Measurements from ENCODE around the gene FNDC11.
"Not testable (repeated sequence)": the region's sequence is repeated elsewhere in the genome, so short reads cannot be mapped to it uniquely, and the experiment has no call there.

Gene FNDC11

DNA sequence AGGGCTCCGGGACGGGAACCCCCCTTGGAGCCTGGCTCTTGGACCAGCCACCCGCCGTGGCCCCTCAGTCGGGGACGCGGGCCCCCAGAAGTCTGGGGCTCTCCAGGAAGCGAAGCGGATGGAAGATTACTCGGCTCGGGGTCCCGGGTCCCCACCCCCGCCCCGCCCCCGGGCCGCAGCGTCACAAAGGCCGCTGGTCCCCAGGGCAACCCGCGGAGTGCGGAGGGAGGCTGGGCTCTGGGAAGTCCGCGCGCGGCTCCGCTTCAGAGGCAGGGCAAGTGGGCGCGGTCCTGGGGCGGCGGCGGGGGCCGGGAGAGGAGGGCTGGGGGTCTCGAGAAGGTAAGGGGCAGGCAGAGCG is at the start of gene FNDC11:
FNDC11 (plus strand) TSS at position 227 of the 358 bp plus-strand sequence. CDS start 1,505 bp downstream, outside the sequence.
- FAIRE-seq: no peak

DNA sequence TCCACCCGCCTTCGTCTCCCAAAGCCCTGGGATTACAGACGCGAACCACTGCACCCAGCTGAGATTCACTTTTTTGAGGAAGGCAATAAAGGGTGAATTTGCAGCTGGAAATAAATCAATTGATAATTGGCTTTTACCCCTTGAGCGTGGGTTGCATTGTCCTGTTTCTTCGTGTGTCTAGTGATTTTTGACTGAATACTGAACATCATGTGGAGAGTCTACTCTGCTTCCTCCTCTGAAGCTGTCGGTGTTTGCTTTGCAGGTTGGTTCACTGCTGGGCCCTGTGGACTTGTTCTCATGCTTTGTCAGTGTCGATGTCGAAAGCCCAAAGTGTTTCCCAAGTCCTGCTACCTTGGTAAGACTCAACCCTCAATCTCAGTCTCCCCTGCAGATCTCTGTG is 49.3 kb upstream of the FNDC11 start:
- no peak for FAIRE-seq

- FAIRE-seq: no peak
Measured at GRCh38 chr20:63505281-63505680, 48.7 kb upstream of the FNDC11 start.

GRCh38 chr20:63505723-63506122 is 48.2 kb upstream of the FNDC11 start:
- no peak for FAIRE-seq

DNA sequence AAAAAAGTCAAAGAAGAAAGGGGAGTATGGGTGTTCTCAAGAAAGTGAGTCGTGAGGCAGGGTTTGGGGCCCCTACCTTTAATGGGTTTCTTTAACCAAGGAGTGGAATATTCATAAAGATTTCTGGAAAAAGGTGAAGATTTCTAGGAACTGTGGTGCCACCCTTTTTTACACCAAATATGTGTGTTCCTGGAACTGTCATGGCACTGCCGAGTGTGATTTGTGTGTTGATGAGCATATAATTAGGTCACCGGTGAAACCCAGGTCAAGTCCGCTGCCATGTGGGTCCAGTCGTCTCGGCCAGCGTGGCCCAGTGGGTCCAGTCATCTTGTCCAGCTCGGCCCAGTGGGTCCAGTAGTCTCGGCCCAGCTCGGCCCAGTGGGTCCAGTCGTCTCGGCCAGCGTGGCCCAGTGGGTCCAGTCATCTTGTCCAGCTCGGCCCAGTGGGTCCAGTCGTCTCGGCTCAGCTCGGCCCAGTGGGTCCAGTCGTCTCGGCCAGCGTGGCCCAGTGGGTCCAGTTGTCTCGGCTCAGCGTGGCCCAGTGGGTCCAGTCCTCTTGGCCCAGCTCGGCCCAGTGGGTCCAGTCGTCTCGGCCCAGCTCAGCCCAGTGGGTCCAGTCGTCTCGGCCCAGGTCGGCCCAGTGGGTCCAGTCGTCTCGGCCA is 46.7 kb upstream of the FNDC11 start:
- no peak for FAIRE-seq

- no peak for FAIRE-seq
Measured at GRCh38 chr20:63508072-63508768, 45.7 kb upstream of the FNDC11 start.

DNA sequence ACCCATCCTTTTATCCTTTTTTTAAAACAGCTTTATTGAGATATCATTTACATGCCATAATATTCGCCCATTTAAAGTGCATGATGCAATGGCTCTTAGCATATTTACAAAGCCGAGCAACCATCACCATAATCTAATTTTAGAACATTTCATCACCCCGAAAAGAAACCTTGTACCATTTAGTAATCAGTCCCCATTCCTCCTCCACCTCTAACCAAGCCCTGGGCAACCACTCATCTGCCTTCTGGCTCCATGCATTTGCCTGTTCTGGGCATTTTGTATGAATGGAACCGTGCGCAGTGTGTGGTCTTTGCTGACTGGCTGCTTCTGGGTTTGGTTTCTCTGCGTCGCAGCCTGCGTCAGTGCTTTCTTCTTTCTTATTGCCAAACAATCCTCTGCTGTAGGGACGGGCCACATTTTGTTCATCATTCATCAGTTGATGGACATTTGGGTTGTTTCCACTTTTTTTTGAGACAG is 44.8 kb upstream of the FNDC11 start:
- no peak for FAIRE-seq

GRCh38 chr20:63513207-63513606 is 40.8 kb upstream of the FNDC11 start:
- FAIRE-seq: no peak

- not testable (repeated sequence) for FAIRE-seq
Measured at GRCh38 chr20:63514520-63514919, 39.4 kb upstream of the FNDC11 start.

- no peak for FAIRE-seq
Measured at GRCh38 chr20:63517376-63518309, 36.3 kb upstream of the FNDC11 start.

GRCh38 chr20:63518351-63518861 is 35.6 kb upstream of the FNDC11 start:
- no peak for FAIRE-seq

GRCh38 chr20:63518946-63519667 is 34.9 kb upstream of the FNDC11 start:
- FAIRE-seq: no peak

DNA sequence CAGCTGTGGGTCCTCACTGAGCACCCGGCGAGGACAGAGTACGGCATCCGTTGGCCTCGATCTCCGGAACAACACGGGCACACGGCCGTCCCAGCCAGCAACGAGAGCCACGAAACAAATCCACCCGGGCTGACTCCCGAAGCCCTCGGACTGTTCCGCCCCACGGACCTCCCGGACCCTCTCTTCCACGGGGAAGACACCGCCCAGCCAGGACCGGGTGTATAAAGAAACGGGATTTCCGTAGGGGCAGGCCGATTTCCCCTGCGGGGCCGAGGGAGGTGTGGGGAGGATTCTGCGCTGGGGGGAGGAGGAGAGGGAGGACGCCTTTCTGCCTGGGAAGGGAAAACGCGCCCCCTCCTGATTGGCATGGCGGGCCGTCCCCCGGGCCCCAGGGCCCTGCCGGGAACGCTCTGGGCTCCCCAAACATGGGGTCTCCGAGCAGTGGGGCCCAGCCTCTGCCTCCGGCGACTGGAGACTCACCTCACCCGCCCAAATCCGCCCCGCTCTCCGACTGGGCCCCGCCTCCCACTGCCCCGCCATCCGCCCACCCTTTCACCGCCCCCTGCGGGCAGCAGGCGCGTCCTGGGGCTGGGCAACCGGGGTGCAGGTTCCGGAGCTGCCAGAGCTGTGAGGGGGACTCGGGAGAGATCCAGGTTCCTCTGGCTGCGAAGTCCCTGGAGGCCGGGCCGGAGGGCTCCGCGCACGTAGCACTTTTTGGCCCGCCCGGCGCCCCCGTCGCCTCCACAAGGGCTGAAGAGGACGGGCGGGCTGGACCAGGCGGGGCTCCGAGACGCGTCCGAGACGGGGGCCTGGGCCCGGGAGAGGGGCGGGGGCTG is 34.1 kb upstream of the FNDC11 start:
- no peak for FAIRE-seq

DNA sequence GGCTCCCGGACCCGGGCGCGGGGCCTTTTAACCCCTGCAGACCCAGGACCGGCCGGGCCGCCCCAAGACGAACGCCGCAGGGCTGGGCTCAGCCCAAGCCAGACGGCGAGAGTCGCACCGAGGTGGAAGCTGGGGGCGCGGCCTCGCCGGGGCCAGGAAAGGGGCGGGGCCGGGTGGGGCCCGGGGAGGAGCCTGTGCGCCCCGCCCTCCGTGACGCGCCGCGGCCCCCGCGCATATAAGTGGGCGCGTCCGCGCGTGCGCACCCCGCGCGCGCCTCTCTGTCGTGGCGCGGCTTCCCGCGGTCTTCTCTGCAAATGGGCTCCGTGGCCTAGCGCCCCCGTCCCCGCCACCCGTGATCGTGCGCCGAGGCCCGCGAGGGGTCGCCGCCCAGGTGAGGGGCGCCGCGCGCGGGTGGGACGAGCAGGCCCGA is 33.4 kb upstream of the FNDC11 start, which contains the start of gene PPDPF:
PPDPF (plus strand) TSS at position 262 of the 430 bp plus-strand sequence. CDS start 544 bp downstream, outside the sequence.
- FAIRE-seq: no peak

DNA sequence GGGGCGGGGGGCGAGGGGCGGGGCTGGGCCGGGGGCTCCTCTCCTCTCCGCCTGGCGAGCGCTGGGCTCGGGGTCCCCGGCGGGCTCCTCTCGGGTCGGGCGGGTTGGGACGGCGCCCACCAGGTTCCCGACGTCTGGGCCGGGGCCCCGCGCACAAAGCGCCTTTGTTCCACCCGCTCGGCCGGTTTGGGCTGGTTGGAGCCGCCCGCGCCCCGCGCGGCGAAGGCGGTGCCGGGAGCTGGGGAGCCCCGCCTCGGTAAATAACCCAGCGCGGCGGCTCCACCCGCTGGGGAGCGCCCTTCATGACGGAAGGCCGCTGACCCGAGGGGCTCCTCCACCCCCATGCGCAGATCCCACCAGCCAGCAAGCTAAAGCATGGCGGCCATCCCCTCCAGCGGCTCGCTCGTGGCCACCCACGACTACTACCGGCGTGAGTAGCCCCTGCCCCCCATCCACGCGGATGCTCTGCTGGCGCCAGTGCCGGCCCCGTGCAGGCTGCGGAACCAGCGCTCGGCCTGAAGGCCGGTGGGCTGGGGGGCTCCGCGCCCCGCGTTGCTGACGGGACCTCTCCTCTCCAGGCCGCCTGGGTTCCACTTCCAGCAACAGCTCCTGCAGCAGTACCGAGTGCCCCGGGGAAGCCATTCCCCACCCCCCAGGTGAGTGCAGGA is 32.9 kb upstream of the FNDC11 start:
- no peak for FAIRE-seq

- no peak for FAIRE-seq
Measured at GRCh38 chr20:63521602-63522001, 32.4 kb upstream of the FNDC11 start.

- FAIRE-seq: no peak
Measured at GRCh38 chr20:63522091-63522868, 31.7 kb upstream of the FNDC11 start.

DNA sequence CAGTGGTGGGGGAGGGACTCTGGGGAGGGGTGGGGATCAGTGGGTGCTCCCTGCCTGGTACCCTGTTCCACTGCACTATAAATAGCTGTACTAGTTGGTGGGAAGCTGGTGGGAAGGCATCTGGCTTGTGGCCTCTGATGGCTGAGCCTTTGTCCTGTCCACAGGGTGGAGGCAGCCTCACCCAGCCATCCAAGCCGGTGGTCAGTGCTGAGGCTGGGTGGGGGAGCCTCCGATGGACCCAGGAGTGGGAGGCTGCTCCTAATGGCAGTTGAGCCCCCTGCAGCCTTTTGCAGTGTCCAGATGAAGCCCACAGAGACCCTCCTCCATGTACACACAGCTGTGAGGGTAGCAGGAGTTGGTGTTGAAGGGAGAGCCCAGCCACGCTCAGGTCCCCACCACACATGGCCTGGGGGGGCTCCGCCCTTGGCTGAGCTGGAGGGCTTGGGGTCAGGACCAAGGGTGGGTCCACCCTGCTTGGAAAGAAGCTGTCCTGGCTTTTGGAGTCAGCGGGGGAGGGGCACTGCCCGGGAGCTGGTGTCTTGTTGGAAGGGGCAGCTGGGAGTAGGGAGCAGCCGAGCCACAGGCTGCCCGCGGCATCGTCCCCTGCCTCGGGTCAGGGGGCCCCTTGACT is 30.9 kb upstream of the FNDC11 start:
- no peak for FAIRE-seq

DNA sequence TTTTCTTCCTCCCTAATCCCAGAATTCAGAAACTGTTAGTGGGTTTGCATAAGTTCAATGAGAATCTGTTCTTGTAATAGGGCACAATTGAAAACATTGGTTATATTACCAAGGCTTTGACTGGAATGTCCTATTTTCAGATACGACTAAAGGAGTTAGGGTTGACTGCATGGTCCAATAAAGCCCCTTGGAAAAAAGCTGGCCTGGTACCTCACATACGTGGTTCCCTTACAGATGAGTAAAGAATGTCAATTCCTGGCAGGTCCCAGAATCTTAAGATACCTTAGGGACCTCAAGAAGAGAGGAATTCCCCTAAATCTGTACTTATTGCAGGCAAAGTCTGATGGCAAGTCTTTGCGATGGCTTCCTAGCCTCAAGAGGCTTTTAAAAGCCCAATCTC is 28.8 kb upstream of the FNDC11 start:
- no peak for FAIRE-seq
